HG03469 (cell line): ENCODE measurements around the gene PHF3.

Experiments used
- ATAC-seq: cut with Tn5 transposase; IDR thresholded peaks from one replicate; pipeline ENCODE4 v1.9.1; 2021; ENCODE audit warnings: mild to moderate bottlenecking, moderate library complexity, moderate number of reproducible peaks; ENCODE audit not compliant: unreplicated experiment

The PHF3 gene

GRCh38 chr6:63644668-63645326 is 9.2 kb downstream of the PHF3 start:
- ATAC-seq = no peak

GRCh38 chr6:63649269-63649668 is 13.7 kb downstream of the PHF3 start:
- ATAC-seq = no peak

- ATAC-seq = no peak
Measured at GRCh38 chr6:63649847-63650265, 14.3 kb downstream of the PHF3 start.

GRCh38 chr6:63652980-63653379 is 17.4 kb downstream of the PHF3 start:
- ATAC-seq = no peak

GRCh38 chr6:63660757-63661156 is 25.2 kb downstream of the PHF3 start:
- ATAC-seq = no peak

GRCh38 chr6:63661769-63662168 is 26.2 kb downstream of the PHF3 start:
- ATAC-seq = no peak

GRCh38 chr6:63663147-63663955 is 27.7 kb downstream of the PHF3 start:
- no peak for ATAC-seq

GRCh38 chr6:63663956-63664281 is 28.3 kb downstream of the PHF3 start:
- no peak for ATAC-seq

GRCh38 chr6:63671098-63671754 is 35.6 kb downstream of the PHF3 start:
- ATAC-seq = no peak

- ATAC-seq = peak; percentile 43
Measured at GRCh38 chr6:63672582-63673129, 37.1 kb downstream of the PHF3 start.

GRCh38 chr6:63673692-63674091 is 38.1 kb downstream of the PHF3 start:
- ATAC-seq = no peak

GRCh38 chr6:63674635-63675034 is 39.0 kb downstream of the PHF3 start:
- ATAC-seq = no peak

- ATAC-seq = no peak
Measured at GRCh38 chr6:63675138-63675537, 39.5 kb downstream of the PHF3 start.

GRCh38 chr6:63676412-63677114 is 41.0 kb downstream of the PHF3 start:
- ATAC-seq = no peak

- ATAC-seq = no peak
Measured at GRCh38 chr6:63677282-63677681, 41.7 kb downstream of the PHF3 start.

GRCh38 chr6:63683071-63683603 is 47.5 kb downstream of the PHF3 start:
- no peak for ATAC-seq

GRCh38 chr6:63685446-63686379 is 50.1 kb downstream of the PHF3 start:
- ATAC-seq = peak; percentile 76

GRCh38 chr6:63689421-63689820 is 53.8 kb downstream of the PHF3 start:
- no peak for ATAC-seq

- ATAC-seq = no peak
Measured at GRCh38 chr6:63690221-63690620, 54.6 kb downstream of the PHF3 start.

GRCh38 chr6:63705707-63706106 is 70.1 kb downstream of the PHF3 start:
- ATAC-seq = no peak
